Glutamatergic neuron (in vitro differentiated cells): Measurements from ENCODE around the gene CSRP2. TPM values are rescaled to one million over a fixed set of nuclear protein-coding genes. Genes with fewer than 3 reads are reported as not detected.

Source experiments
- DNase-seq: peaks from one replicate; pipeline ENCODE4 v3.0.0; 2022
- H3K27ac Mint-ChIP-seq: one replicate; pipeline ENCODE4 v1.8.0; 2020; ENCODE audit warnings: mild to moderate bottlenecking, mixed read lengths, inconsistent platforms; ENCODE audit not compliant: unreplicated experiment
- H3K27me3 Mint-ChIP-seq: one replicate; pipeline ENCODE4 v1.8.0; 2020; ENCODE audit warnings: mild to moderate bottlenecking, moderate library complexity, mixed read lengths, inconsistent platforms; ENCODE audit not compliant: unreplicated experiment
- H3K36me3 Mint-ChIP-seq: one replicate; pipeline ENCODE4 v1.8.0; 2020; ENCODE audit warnings: mild to moderate bottlenecking, mixed read lengths, inconsistent platforms; ENCODE audit not compliant: unreplicated experiment
- H3K4me1 Mint-ChIP-seq: one replicate; pipeline ENCODE4 v1.8.0; 2020; ENCODE audit warnings: mild to moderate bottlenecking, low read depth, mixed read lengths, inconsistent platforms; ENCODE audit not compliant: unreplicated experiment
- H3K4me3 Mint-ChIP-seq: one replicate; pipeline ENCODE4 v1.8.0; 2020; ENCODE audit warnings: mild to moderate bottlenecking, mixed read lengths, inconsistent platforms; ENCODE audit not compliant: unreplicated experiment
- H3K9me3 Mint-ChIP-seq: one replicate; pipeline ENCODE4 v1.8.0; 2020; ENCODE audit warnings: mild to moderate bottlenecking, moderate library complexity, mixed read lengths, inconsistent platforms; ENCODE audit not compliant: unreplicated experiment
- total RNA-seq: library from RNA; stranded (reverse); fragmentation: NEBNext Ultra II Directional; extraction: Animal tissue kit (Norgen Biotek cat#: 25700); gene quantifications from one replicate; pipeline ENCODE4 v1.2.1, GENCODE V29; 2021; ENCODE audit not compliant: unreplicated experiment
- TF ChIP-seq, protein P1 (sequence below): fragments of 200-600 bp; sonication (generic); IDR thresholded peaks from one replicate; pipeline ENCODE4 v1.5.0; 2021; ENCODE audit not compliant: partially characterized antibody, unreplicated experiment

CSRP2 gene
- total RNA-seq, 1 donor from 2014 or later: 50.5 TPM

DNA sequence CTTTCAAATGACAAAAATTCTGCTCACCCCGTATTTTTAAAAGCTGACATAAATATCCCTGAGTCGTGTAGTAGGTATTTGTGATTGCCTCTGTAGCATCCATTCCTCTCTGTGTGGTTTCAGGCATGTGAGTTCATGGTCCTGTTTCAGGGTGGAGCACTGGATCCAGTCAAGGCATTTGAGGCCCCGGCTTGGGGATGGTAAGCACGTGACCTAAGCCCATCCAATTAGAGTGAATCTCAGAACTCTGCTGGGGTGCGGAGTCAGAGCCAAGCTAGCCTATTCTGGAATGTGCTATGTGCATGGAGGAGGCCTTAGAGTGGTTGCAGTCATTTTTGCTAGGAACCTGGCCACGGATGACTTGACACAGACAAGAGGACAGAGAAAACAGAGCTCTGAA is 4.3 kb upstream of the CSRP2 start:
- no peak for DNase-seq
- no peaks in the 10 kb centered on the region for H3K36me3 Mint-ChIP-seq
- peaks cover 13% of the 10 kb centered on the region for H3K4me1 Mint-ChIP-seq
- H3K27me3 Mint-ChIP-seq: peaks cover 7% of the 10 kb centered on the region
- H3K27ac Mint-ChIP-seq: no peak overlapping the region
- H3K4me3 Mint-ChIP-seq: no peak overlapping the region
- peaks cover 3% of the 10 kb centered on the region for H3K9me3 Mint-ChIP-seq
- TF ChIP-seq, protein P1, sequence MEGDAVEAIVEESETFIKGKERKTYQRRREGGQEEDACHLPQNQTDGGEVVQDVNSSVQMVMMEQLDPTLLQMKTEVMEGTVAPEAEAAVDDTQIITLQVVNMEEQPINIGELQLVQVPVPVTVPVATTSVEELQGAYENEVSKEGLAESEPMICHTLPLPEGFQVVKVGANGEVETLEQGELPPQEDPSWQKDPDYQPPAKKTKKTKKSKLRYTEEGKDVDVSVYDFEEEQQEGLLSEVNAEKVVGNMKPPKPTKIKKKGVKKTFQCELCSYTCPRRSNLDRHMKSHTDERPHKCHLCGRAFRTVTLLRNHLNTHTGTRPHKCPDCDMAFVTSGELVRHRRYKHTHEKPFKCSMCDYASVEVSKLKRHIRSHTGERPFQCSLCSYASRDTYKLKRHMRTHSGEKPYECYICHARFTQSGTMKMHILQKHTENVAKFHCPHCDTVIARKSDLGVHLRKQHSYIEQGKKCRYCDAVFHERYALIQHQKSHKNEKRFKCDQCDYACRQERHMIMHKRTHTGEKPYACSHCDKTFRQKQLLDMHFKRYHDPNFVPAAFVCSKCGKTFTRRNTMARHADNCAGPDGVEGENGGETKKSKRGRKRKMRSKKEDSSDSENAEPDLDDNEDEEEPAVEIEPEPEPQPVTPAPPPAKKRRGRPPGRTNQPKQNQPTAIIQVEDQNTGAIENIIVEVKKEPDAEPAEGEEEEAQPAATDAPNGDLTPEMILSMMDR: no peak

DNA sequence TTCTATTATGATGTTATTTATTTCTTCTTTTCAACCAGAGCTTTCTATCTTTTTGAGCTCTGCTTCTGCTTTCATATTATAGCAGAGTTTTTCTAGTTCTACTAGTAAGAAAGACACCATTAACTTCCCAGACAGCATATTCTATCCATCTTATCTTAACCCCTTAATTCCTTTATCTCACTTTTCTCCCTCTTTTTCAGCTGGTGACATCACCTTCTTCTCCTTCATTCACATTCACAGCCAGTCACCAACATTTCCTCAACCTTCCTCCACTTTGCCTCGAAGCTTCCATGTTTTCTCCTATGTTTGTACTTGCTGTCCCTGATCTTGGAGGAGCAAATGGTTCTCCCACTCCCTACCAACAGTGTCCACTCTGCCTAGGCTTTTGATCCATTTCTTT is 3.5 kb upstream of the CSRP2 start:
- Mint-ChIP-seq H3K9me3 (peaks cover 3% of the 10 kb centered on the region), H3K36me3 (no peaks in the 10 kb centered on the region), H3K4me3 (no peak overlapping the region), H3K27ac (no peak overlapping the region), H3K27me3 (peaks cover 7% of the 10 kb centered on the region), H3K4me1 (peaks cover 15% of the 10 kb centered on the region)
- DNase-seq: no peak
- TF ChIP-seq, protein P1: no peak

DNA sequence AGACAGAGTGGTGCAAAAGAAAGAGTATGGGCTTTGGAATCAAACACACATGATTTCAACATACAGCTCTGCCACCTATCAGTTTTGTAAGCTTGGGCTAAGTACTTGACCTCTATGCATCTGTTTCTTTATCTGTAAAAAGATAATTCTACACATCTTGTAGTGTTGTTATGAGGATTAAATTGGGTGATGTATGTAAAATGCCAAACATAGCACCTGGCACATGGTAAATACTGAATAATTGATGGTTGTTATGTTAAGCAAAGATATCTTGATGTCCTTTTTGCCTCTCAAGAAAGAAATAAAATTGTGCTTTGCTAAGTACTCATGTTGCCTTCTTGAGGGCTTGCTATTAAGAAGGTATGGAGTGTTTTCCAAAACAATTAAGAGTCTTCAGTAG is 2.3 kb upstream of the CSRP2 start:
- Mint-ChIP-seq H3K36me3 (no peaks in the 10 kb centered on the region), H3K27me3 (peaks cover 7% of the 10 kb centered on the region), H3K27ac (no peak overlapping the region), H3K4me1 (peaks cover 15% of the 10 kb centered on the region), H3K4me3 (no peak overlapping the region), H3K9me3 (peaks cover 3% of the 10 kb centered on the region)
- no peak for DNase-seq
- TF ChIP-seq, protein P1: no peak

DNA sequence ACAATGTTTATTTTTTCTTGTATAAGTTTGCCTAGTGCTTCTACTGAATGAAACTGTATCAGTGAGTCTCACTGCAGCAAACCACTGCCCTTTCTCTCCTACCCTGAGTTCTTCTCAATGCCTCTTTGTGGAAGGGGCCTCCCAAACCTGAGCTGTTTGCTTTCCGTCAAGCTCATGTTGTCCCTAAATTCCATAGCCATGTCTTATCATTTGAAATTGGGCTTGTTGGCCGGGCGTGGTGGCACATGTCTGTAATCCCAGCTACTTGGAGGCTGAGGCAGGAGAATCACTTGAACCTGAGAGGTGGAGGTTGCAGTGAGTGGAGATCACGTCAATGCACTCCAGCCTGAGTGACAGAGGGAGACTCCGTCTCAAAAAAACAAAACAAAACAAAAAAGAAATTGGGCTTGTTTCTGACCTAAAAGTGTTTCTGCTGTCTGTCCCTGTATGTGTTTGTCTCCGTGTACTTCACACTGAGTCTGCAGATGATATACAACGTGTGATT is 1.8 kb upstream of the CSRP2 start:
- Mint-ChIP-seq H3K27ac (no peak overlapping the region), H3K9me3 (peaks cover 3% of the 10 kb centered on the region), H3K27me3 (peaks cover 7% of the 10 kb centered on the region), H3K36me3 (no peaks in the 10 kb centered on the region), H3K4me1 (peaks cover 15% of the 10 kb centered on the region), H3K4me3 (peak overlapping the region; percentile 3)
- DNase-seq: no peak
- TF ChIP-seq, protein P1: no peak

DNA sequence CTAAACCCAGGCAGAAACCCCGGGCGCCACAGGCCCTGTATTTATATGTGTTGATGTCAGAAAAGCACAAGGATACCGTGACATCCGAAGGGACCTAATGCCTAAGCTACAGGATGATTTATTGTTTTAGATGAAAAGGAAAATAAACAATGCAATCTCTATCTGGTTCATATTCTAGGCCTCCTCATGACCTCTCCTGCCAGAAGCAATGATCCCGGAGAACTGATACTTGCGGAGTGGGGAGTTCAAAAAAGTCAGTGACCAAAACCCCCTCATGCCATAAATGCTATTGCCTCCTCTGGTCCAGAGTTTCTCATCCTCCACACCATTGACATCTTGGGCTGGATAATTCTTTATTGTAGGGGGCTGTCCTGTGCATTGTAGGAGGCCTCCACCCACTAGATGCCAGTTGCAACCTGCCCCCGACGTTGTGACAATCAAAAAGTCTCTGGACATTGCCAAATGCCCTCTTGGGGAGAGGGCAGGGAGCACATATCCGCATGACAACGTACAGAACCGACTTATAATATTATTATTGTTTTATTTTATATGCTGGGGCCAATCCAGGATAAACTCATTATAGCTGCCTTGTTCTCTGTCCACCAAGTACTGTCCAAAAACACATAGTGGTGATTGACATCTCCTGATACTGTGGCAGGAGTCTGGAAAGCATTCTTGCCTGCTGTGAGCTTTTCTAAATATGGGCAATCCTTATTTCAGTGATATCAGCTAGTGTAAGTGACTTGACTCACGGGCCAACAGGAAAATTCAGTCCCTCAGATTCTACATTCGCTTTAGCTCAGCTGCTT is 1.1 kb upstream of the CSRP2 start:
- peak overlapping the region; percentile 95 for H3K27ac Mint-ChIP-seq
- peak; percentile 42 for DNase-seq
- no peaks in the 10 kb centered on the region for H3K36me3 Mint-ChIP-seq
- H3K9me3 Mint-ChIP-seq: peaks cover 3% of the 10 kb centered on the region
- H3K4me3 Mint-ChIP-seq: peak overlapping the region; percentile 94
- H3K27me3 Mint-ChIP-seq: peaks cover 7% of the 10 kb centered on the region
- TF ChIP-seq, protein P1: no peak
- H3K4me1 Mint-ChIP-seq: peaks cover 15% of the 10 kb centered on the region
